Spinal cord (tissue), 10 donors: Measurements from ENCODE around the gene PIR. TPM values are rescaled to one million over a fixed set of nuclear protein-coding genes. Genes with fewer than 3 reads are reported as not detected.

Experiments used
- DNase-seq, 6 donors: peaks; one replicate each; pipeline versions ENCODE4 v3.0.0 to v3.0.0-alpha.2; 2013 to 2015; ENCODE audit warnings: low spot score in 6 of 6, low read depth in 4 of 6
- H3K27ac ChIP-seq: one replicate; pipeline ENCODE4 v1.5.1; 2013; ENCODE audit warnings: low read depth, low read length, control low read depth
- H3K27me3 ChIP-seq: one replicate; pipeline ENCODE4 v1.6.1; 2013; ENCODE audit warnings: low read length; ENCODE audit not compliant: control insufficient read depth, insufficient read depth
- H3K36me3 ChIP-seq: one replicate; pipeline ENCODE4 v1.6.1; 2013; ENCODE audit warnings: low read length; ENCODE audit not compliant: control insufficient read depth, insufficient read depth
- H3K4me1 ChIP-seq: one replicate; pipeline ENCODE4 v1.6.1; 2013; ENCODE audit warnings: low read length; ENCODE audit not compliant: control insufficient read depth, insufficient read depth
- H3K4me3 ChIP-seq: one replicate; pipeline ENCODE4 v1.5.1; 2013; ENCODE audit warnings: low read depth, low read length, control low read depth
- H3K9me3 ChIP-seq: one replicate; pipeline ENCODE4 v1.6.1; 2013; ENCODE audit warnings: low read length; ENCODE audit not compliant: control insufficient read depth, insufficient read depth
- WGBS: methylation state at CpG from one replicate; pipeline ENCODE4 v1.1.5; 2013; ENCODE audit warnings: missing lambda C conversion rate; ENCODE audit not compliant: insufficient coverage; 5-methylcytosine and 5-hydroxymethylcytosine counted together
- polyA plus RNA-seq, 2 donors: library from polyadenylated mRNA; unstranded; fragments of 120-200 nt; gene quantifications; one replicate each; pipeline ENCODE4 v1.2.1, GENCODE V29; 2013; ENCODE audit not compliant: insufficient read length in 2 of 2
- total RNA-seq, 2 donors: library from RNA; depleted of rRNA in 1 of 2; stranded (reverse); fragments of 120-200 nt in 1 of 2; fragments of >200 nt in 1 of 2; gene quantifications; one replicate each; pipeline versions ENCODE4 v1.2.3 to v1.2.4, GENCODE V29; 2013 to 2014
- donor health status: healthy.

The PIR gene
- total and polyA plus RNA-seq, 4 donors, result 5.3 to 9.9 (median 7.6) TPM

DNA sequence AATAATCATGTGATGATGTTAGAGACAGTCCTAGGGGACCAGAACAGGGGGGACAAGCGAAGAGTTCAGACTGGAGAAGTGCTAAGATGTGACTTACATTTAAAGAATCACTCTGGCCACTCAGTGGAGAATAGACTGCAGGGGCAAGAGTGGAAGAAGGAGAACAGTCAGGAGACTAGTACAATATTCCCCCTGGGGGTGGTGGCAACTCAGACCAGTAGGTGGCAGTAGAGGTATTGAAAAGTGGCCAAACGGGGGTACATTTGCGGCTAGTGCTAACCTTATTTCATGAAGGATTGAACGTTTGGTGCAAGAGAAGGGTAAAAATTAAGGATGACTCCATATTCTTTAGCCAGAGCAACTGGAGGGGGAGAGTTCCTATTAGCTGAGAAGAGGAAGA, 4.7 kb upstream of the PIR start:
- Histone ChIP-seq H3K36me3 (no peaks in the 10 kb centered on the region), H3K9me3 (no peaks in the 10 kb centered on the region), H3K4me3 (no peak overlapping the region), H3K27me3 (peaks cover 35% of the 10 kb centered on the region), H3K4me1 (peaks cover 9% of the 10 kb centered on the region), H3K27ac (no peak overlapping the region)
- DNase-seq, result peak in 3 of 6 donors; percentile 4 to 19 (median 5)
- 10% methylated on average over 4 of the region's 4 CpGs for WGBS

DNA sequence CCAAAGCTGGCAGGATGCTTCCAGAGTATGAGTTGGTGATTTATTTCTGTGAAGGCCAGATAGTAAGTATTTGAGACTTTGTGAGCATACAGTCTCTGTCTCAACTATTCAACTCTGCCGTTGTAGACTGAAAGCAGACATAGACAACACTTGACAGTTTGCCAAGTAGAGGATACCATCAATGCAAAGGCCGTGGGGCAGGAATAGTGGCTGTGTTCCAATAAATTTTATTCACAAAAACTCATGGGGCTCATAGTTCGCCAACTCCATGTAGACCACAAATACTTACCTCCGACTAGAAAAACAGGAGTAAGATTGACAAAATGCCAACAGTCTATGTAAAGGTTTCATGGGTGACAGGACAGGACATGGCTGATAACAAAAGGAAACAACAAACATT, 3.7 kb upstream of the PIR start:
- WGBS, result no CpG with 5 or more reads among the region's 4 CpGs
- no peaks in the 10 kb centered on the region for H3K36me3 ChIP-seq
- H3K9me3 ChIP-seq, result no peaks in the 10 kb centered on the region
- DNase-seq, result no peak
- no peak overlapping the region for H3K4me3 ChIP-seq
- peaks cover 43% of the 10 kb centered on the region for H3K27me3 ChIP-seq
- peaks cover 9% of the 10 kb centered on the region for H3K4me1 ChIP-seq
- no peak overlapping the region for H3K27ac ChIP-seq

DNA sequence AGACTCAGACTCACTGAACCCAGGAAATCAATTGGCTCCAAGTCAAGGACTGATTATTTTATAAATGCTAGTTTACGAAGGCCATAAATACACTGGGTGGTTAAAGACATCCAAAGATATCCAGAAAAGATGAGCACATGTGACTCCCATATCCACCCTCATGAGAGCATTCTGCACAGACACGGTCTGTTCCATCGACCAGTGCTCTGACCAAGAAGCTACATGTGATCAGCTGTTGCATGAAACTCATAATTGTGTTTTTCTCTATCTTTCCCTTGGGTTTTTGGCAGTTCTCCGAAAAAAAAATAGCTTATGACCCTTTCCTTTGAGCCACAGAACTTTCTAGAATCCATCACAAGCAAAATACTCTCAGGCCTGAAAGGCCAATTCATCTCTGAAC, 2.7 kb upstream of the PIR start:
- Histone ChIP-seq H3K4me1 (peaks cover 9% of the 10 kb centered on the region), H3K36me3 (no peaks in the 10 kb centered on the region), H3K9me3 (no peaks in the 10 kb centered on the region), H3K27me3 (peaks cover 49% of the 10 kb centered on the region), H3K27ac (no peak overlapping the region), H3K4me3 (no peak overlapping the region)
- 86% methylated on average over 2 of the region's 4 CpGs for WGBS
- no peak for DNase-seq

GRCh38 chrX:15492469-15492868, 664 bp downstream of the PIR start:
- no peak overlapping the region for H3K27ac ChIP-seq
- H3K27me3 ChIP-seq, result peaks cover 43% of the 10 kb centered on the region
- peaks cover 9% of the 10 kb centered on the region for H3K4me1 ChIP-seq
- H3K9me3 ChIP-seq, result no peaks in the 10 kb centered on the region
- no peaks in the 10 kb centered on the region for H3K36me3 ChIP-seq
- H3K4me3 ChIP-seq, result no peak overlapping the region
- WGBS, result no CpG with 5 or more reads among the region's 5 CpGs
- DNase-seq, result no peak

DNA sequence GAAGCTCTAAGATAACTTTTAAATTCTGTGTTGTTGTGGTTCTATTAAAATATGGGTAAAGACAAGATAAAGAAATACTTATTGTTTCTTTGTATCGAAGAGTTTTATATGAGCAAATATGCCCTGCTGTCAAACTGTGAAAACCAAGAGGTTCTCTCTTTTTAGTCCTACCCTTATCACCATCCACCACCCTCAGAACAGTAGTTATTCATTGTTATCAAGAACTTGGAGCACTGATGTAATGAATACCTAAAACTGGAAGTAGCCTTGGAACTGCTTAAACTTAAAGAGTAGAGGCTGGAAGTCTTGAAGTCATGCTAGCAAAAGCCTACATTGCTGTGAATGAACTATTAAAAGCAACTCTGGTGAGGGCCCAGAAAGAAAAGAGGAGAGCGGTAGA, 9.2 kb downstream of the PIR start:
- Histone ChIP-seq H3K4me3 (no peak overlapping the region), H3K27ac (no peak overlapping the region), H3K27me3 (peaks cover 13% of the 10 kb centered on the region), H3K4me1 (no peaks in the 10 kb centered on the region), H3K9me3 (no peaks in the 10 kb centered on the region), H3K36me3 (no peaks in the 10 kb centered on the region)
- no peak for DNase-seq
- WGBS, result no CpG with 5 or more reads among the region's 2 CpGs

DNA sequence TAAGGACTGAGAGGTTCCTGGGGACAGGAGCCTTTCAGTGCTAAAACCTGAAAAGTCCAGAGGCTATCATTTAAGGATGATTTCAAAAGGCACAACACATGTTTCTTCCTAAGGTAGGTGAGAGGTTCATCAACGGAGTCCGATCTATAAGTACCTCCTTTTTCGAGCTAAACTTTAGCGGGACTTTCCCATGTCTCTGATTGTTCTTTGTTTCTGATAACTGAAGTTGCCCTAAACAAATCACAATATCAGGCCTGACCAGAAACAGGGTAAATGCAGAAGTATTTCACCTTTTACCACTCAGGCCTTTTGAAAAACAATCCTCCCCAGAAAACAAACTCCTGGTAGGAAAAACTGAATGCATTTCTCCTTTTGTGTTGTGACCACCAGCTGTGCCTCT, 17.6 kb downstream of the PIR start:
- no peaks in the 10 kb centered on the region for H3K4me1 ChIP-seq
- no peak overlapping the region for H3K4me3 ChIP-seq
- H3K27ac ChIP-seq, result no peak overlapping the region
- no peaks in the 10 kb centered on the region for H3K36me3 ChIP-seq
- peaks cover 22% of the 10 kb centered on the region for H3K27me3 ChIP-seq
- no peak for DNase-seq
- WGBS, result 70% methylated on average over 2 of the region's 4 CpGs
- no peaks in the 10 kb centered on the region for H3K9me3 ChIP-seq

- Histone ChIP-seq H3K36me3 (no peaks in the 10 kb centered on the region), H3K27ac (no peak overlapping the region), H3K4me3 (no peak overlapping the region), H3K27me3 (peaks cover 22% of the 10 kb centered on the region), H3K4me1 (no peaks in the 10 kb centered on the region), H3K9me3 (no peaks in the 10 kb centered on the region)
- no peak for DNase-seq
- WGBS, result no CpG with 5 or more reads among the region's 5 CpGs
These were observed 18.1 kb downstream of the PIR start for GRCh38 chrX:15475021-15475420.

DNA sequence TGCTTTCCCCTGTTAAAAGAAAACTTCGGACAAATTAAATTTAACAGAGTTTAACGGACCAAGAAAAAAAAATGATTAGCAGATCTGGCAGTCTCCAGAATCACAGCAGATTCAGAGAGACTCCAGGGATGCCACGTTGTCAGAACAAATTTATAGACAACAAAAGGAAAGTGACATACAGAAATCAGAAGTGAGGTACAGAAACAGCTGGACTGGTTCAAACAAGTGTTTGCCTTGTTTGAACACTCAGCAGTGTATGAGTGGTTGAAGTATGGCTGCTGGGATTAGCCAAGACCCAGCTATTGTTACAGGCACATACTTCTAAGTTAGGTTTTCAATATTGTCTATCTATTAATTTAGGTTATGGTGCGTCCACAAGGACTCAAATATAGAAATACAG, 19.1 kb downstream of the PIR start:
- no peaks in the 10 kb centered on the region for H3K4me1 ChIP-seq
- whole genome bisulfite sequencing, result 83% methylated on average over 1 of the region's 4 CpGs
- H3K36me3 ChIP-seq, result no peaks in the 10 kb centered on the region
- no peak overlapping the region for H3K27ac ChIP-seq
- H3K27me3 ChIP-seq, result peaks cover 26% of the 10 kb centered on the region
- DNase-seq, result no peak
- no peak overlapping the region for H3K4me3 ChIP-seq
- H3K9me3 ChIP-seq, result no peaks in the 10 kb centered on the region

DNA sequence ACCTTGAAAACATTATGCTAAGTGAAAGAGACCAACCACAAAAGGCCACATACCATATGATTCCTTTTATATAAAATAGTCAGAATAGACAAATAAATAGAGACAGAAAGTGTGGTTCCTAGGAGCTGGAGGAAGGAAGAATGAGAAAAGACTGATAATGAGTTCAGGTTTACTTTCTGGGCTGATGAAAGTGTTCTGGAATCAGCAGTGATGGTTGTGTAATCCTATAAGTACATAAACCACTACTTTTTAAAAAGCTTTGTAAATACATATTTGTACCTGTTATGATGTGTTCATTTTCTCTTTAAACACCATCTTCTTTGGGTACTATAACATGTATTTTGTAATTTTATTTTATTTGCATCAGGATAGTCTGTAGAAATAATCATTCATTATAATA, 20.6 kb downstream of the PIR start:
- H3K4me3 ChIP-seq, result no peak overlapping the region
- H3K4me1 ChIP-seq, result no peaks in the 10 kb centered on the region
- no peaks in the 10 kb centered on the region for H3K36me3 ChIP-seq
- DNase-seq, result no peak
- H3K9me3 ChIP-seq, result no peaks in the 10 kb centered on the region
- peaks cover 20% of the 10 kb centered on the region for H3K27me3 ChIP-seq
- H3K27ac ChIP-seq, result no peak overlapping the region

- Histone ChIP-seq H3K27me3 (peaks cover 21% of the 10 kb centered on the region), H3K36me3 (no peaks in the 10 kb centered on the region), H3K4me1 (no peaks in the 10 kb centered on the region), H3K4me3 (no peak overlapping the region), H3K27ac (no peak overlapping the region), H3K9me3 (no peaks in the 10 kb centered on the region)
- DNase-seq, result peak in 3 of 6 donors; percentile 57 to 85 (median 76)
- 0% methylated on average over 1 of the region's 3 CpGs for WGBS
These were observed 22.1 kb downstream of the PIR start for GRCh38 chrX:15471028-15471427.
